Progenitor cell of endocrine pancreas (in vitro differentiated cells): ENCODE measurements around the gene RETN. TPM values are rescaled to one million over a fixed set of nuclear protein-coding genes. Genes with fewer than 3 reads are reported as not detected.
A peak's percentile ranks its signal among the peaks of the same experiment; 100 is the strongest.

ENCODE experiments used
- DNase-seq: peaks from one replicate; pipeline ENCODE4 v3.0.0; 2021; ENCODE audit warnings: low spot score; ENCODE audit not compliant: unreplicated experiment
- H3K27ac Mint-ChIP-seq: 2 replicates; pipeline ENCODE4 v1.8.0; 2021; ENCODE audit warnings: mild to moderate bottlenecking, moderate library complexity, mixed read lengths
- H3K27me3 Mint-ChIP-seq: 2 replicates; pipeline ENCODE4 v1.8.0; 2021; ENCODE audit warnings: mixed read lengths
- H3K36me3 Mint-ChIP-seq: 2 replicates; pipeline ENCODE4 v1.8.0; 2022; ENCODE audit warnings: mixed read lengths; ENCODE audit not compliant: insufficient read depth
- H3K4me1 Mint-ChIP-seq: 2 replicates; pipeline ENCODE4 v1.8.0; 2021; ENCODE audit warnings: low read depth, mixed read lengths
- H3K4me3 Mint-ChIP-seq: 2 replicates; pipeline ENCODE4 v1.8.0; 2021; ENCODE audit warnings: low read depth, mild to moderate bottlenecking, moderate library complexity, mixed read lengths
- H3K9me3 Mint-ChIP-seq: 2 replicates; pipeline ENCODE4 v1.8.0; 2021; ENCODE audit warnings: low read depth, mixed read lengths
- total RNA-seq: library from RNA; stranded (reverse); gene quantifications from 2 replicates; pipeline ENCODE4 v1.2.1, GENCODE V29; 2021
- TF ChIP-seq, protein P1 (sequence below): fragments of 200-600 bp; sonication (generic); IDR thresholded peaks from one replicate; pipeline ENCODE4 v1.5.0; 2021; ENCODE audit warnings: antibody characterized with exemption, mild to moderate bottlenecking; ENCODE audit not compliant: unreplicated experiment

The RETN gene
- total RNA-seq, 1 donor from 2014 or later = not detected

DNA sequence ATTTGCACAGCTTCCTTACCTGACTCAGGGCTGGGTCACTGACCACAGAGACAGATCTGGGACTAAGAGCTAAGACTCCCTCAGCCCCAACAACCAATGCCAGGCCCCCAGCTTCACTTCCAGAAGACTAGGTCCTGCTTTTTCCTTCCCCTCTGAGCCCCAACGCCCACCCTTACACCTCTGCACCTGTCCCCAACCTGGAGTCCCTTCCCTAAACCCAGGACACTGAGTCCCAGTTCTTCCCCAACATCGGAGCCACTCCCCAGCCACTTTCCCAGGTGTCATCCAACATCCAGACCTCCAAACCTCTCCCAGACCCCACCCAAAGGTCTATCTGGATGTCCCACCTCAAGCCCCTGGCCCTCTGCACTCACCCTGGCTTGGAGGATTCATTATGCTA lies 30.2 kb downstream of the RETN start:
- no peaks in the 10 kb centered on the region for H3K36me3 Mint-ChIP-seq
- TF ChIP-seq, protein P1, sequence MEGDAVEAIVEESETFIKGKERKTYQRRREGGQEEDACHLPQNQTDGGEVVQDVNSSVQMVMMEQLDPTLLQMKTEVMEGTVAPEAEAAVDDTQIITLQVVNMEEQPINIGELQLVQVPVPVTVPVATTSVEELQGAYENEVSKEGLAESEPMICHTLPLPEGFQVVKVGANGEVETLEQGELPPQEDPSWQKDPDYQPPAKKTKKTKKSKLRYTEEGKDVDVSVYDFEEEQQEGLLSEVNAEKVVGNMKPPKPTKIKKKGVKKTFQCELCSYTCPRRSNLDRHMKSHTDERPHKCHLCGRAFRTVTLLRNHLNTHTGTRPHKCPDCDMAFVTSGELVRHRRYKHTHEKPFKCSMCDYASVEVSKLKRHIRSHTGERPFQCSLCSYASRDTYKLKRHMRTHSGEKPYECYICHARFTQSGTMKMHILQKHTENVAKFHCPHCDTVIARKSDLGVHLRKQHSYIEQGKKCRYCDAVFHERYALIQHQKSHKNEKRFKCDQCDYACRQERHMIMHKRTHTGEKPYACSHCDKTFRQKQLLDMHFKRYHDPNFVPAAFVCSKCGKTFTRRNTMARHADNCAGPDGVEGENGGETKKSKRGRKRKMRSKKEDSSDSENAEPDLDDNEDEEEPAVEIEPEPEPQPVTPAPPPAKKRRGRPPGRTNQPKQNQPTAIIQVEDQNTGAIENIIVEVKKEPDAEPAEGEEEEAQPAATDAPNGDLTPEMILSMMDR = no peak
- H3K4me3 Mint-ChIP-seq = no peak overlapping the region
- no peak overlapping the region for H3K27ac Mint-ChIP-seq
- H3K27me3 Mint-ChIP-seq = peaks cover 62% of the 10 kb centered on the region
- H3K4me1 Mint-ChIP-seq = no peaks in the 10 kb centered on the region
- H3K9me3 Mint-ChIP-seq = no peaks in the 10 kb centered on the region
- DNase-seq = no peak

DNA sequence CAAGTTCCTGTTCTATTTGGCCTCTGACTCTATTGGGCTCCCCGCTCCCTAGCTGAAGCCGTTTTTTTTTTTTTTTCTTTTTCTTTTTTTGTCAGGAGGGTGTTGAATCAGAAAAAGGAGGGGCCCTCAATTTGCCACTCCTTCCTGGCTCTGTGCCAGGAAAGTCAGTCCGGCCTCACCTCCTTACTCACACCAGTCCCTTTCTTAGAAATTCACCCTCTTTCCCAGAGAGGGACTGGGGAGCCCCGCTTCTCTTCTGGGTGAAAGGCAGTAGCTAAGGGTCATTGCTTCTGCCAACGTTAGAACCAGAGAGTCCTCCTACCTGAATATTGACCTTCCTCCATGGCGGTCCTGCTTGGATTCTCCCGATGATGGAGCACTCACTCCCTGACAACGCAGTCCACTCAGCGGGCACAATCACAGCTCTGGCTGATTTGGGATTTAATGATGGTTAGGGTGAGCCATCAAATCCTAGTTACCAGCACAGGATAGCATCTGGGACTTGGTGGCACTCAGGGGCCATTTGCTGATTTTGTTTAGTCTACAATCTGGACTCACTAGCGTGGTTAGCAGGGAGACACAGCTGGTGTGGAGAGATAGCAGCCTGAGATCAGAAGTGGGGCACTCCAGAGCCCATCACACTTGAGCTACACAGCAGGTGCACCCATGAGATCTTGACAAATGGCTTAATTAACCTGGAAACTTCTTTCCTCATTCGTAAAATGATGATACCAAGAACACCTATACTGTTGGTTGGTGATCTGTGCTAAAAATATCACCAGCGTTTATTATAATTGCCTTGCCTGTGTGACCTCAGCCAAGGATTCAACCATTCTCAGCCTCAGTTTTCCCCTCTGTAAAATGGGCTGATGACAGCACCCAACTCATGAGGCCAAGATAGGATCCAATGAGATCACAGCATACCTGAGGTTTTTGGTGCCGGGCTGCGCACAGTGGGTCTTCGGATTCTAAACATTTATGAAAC lies 30.9 kb downstream of the RETN start:
- H3K4me1 Mint-ChIP-seq = no peaks in the 10 kb centered on the region
- H3K27me3 Mint-ChIP-seq = peaks cover 61% of the 10 kb centered on the region
- H3K36me3 Mint-ChIP-seq = no peaks in the 10 kb centered on the region
- no peak for DNase-seq
- no peak overlapping the region for H3K4me3 Mint-ChIP-seq
- TF ChIP-seq, protein P1 = no peak
- H3K9me3 Mint-ChIP-seq = no peaks in the 10 kb centered on the region
- peak overlapping the region; percentile 62 for H3K27ac Mint-ChIP-seq

DNA sequence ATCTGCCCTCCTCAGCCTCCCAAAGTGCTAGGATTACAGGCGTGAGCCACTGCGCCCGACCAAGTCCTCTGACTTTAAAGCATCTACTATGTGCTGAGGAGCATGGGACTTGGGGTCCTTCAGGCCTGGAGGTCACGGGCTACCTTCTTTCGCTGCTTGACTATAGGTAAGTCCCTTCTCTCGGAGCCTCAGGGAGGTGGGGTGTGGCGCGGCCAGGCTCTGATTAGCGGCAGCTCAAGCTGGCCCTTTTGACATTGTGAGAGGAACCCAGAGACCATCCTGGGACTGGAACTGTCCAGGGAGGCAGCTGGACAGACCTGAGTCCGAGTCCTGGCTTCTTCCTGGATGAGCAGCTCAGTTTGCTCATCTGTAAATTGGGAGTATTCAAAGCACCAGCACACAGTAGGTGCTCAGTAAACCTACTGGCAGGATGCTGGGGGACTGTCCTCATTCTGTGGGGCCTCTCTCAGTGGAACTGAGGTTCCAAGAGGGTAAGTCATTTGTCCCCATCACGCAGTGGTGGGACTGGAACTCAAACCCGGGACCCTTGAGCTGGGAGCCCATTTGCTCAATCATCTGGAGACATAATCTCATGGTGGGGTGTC lies 32.3 kb downstream of the RETN start:
- Mint-ChIP-seq H3K4me1 (no peaks in the 10 kb centered on the region), H3K36me3 (no peaks in the 10 kb centered on the region), H3K27ac (no peak overlapping the region), H3K27me3 (peaks cover 62% of the 10 kb centered on the region), H3K9me3 (no peaks in the 10 kb centered on the region), H3K4me3 (no peak overlapping the region)
- DNase-seq = no peak
- TF ChIP-seq, protein P1 = no peak

DNA sequence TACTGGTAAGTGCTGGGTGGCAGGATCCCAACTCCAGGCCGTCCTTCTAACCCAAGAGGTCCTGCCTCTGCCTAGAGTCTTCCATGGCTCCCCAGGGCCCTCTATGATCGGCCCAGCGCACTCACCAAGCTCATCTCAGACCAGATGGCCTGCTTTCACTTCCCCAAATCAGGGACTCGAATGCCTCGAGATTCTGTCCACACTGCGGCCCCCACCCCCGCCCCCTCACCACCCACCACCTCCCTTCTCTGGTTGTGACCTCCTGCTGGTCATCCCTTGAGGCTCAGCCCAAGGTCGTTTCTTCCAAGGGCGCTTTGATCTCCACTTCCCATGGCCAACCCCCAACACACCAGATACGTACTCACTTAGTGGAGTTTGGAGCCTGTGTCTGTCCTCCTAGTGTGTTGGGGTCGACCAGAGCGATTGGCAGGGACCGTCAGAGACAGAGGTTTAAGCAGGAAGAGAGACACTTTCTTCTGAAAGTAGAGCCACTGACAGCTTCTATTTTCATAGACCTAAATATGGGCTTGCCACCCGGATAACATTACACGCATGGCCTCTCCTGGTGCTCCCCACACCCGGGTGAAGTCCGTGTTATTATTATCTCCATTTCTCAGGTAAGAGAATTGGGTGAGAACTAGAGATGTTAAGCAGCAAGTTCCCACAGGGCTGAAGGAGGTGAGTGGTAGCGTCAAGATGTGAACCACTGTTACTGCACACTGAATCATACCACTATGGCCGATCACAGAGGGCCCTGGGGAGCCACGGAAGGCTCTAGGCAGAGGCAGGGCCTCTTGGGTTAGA lies 33.0 kb downstream of the RETN start, which contains the start of gene FCER2:
TSS of gene FCER2 (minus strand) at position 478 of the 804 bp plus-strand sequence. CDS start 2,371 bp downstream, outside the sequence.
- no peak for DNase-seq
- Mint-ChIP-seq H3K9me3 (no peaks in the 10 kb centered on the region), H3K27me3 (peaks cover 64% of the 10 kb centered on the region), H3K4me1 (no peaks in the 10 kb centered on the region), H3K4me3 (no peak within 1 kb of the TSS), H3K36me3 (no peaks in the 10 kb centered on the region), H3K27ac (no peak within 1 kb of the TSS)
- TF ChIP-seq, protein P1 = no peak

DNA sequence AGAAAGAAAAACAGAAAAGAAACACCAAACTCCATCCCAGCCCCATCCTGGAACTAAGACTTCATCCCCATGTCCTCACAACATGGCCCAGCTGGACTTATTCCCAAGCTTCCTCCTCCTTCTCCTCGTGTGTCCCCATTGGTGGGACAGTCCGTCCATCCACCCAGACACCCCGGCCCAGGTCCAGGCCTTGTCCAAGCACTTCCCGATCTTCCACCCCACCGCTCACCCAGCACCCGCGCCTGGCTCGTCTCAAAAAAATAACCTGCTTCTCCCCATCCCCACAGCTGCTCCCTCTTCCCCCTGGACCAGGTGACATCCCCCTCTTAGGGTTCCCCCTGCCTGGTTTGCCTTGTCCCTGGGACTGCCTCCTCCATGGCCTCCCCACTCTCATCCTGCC lies 34.5 kb downstream of the RETN start:
- Mint-ChIP-seq H3K4me3 (no peak overlapping the region), H3K36me3 (no peaks in the 10 kb centered on the region), H3K9me3 (no peaks in the 10 kb centered on the region), H3K27ac (no peak overlapping the region), H3K4me1 (no peaks in the 10 kb centered on the region), H3K27me3 (peaks cover 52% of the 10 kb centered on the region)
- TF ChIP-seq, protein P1 = no peak
- no peak for DNase-seq
